Stimulated activated CD8-positive, alpha-beta memory T cell treated with anti-CD3 and anti-CD28 coated beads, Interleukin-7, amount 100 ng/mL, for 4 hours (primary cell): ENCODE data around the gene FTHL17.

Experiments
- DNase-seq, 2 donors: peaks; one replicate each; pipeline ENCODE4 v3.0.0-alpha.2; 2020; ENCODE audit warnings: low read depth in 2 of 2

The FTHL17 gene

DNA sequence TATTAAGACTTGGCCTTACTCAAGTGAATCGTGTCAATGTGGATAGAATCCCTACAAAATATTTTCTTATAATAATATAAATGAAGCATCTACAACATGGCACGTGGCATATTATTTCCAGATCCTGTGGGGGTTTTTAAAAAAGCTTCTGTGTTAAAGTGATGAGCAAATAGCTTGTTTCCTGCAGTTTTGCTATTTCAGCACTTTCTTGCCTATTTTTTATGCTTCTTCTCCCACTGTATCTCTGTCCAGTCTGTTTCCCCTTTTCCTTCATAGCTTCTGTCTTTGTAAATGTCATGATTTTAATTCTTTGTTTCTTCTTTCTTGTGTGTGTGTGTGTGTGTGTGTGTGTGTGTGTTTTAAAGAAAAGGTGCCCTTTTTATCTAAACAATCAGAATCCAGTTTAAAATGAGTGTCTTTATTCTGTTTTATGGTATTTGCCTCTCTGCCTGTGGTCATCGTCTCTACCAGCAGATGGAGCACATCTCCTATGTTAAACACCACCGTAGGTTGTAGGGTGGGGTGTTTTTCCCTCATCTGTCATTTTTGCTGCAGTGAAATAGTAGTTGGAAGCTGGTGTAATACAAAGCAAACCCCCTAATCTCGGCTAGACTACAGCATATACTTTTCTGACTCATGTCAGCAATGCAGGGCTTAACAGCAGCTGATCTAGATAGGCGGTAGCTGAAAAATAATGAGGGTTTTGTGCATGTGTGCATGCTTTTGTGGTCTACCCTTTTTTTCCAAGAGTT lies 33.1 kb downstream of the FTHL17 start:
- no peak for DNase-seq

DNA sequence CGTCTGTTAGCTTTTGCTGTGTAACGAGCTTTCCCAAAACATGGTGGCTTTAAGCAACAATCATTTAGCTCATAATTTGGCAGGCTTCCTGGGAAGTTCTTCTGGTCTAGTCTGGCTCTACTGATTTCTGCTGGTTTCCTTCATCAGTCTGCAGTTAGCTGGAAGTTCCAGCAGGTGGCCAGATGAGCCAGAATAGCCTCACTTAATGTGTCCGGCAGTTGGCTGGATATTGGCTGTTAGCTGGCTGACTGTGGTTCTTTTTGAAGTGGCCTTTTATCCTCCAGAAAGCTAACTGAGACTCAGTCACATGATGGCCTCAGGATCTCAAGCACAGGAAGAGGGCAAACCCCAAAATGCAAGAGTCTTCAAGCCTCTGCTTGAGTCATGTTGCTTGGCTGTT lies 34.9 kb downstream of the FTHL17 start:
- DNase-seq: no peak

DNA sequence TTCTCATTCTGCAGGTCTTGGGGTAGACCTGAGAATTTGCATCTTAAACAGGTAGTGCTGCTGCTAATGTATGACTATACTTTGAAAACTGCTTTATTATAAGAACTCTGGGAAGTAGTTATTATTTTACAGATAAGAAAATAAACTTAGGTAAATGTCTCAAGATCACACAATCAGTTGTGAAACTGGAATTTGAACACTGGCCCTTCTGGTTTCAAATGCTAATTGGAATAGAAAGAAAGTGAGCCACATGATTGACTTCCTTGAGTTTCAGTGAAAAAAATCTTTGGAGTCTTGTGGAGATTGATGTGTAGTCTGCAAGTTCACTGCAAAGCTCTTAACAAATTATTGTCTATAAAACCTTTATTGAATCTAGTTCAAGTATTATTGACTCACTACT lies 44.5 kb downstream of the FTHL17 start:
- DNase-seq: no peak

- DNase-seq: no peak
Observed at GRCh38 chrX:31024866-31025265, 47.0 kb downstream of the FTHL17 start.

GRCh38 chrX:31021537-31021936 lies 50.3 kb downstream of the FTHL17 start:
- no peak for DNase-seq
